ENCODE results near the gene ZMYND8.

GRCh38 chr20:47356526-47357295 is at the start of gene ZMYND8:
- TF ChIP-seq POLR2AphosphoS5 (IDR thresholded peaks at IDR 0.05; ENCODE audit: low read depth, low read length): peak; percentile 51
- TF ChIP-seq POU2F2 (IDR thresholded peaks at IDR 0.05; ENCODE audit: low read depth, low read length): no peak
- peak; percentile 54 for TF ChIP-seq POLR2A (IDR thresholded peaks at IDR 0.05; ENCODE audit: low read depth, low read length)
- TF ChIP-seq SPI1 (IDR thresholded peaks at IDR 0.05; ENCODE audit: low read depth, low read length): no peak
- TF ChIP-seq PAX5 (IDR thresholded peaks at IDR 0.05; ENCODE audit: insufficient read depth, low read length, severe bottlenecking): no peak
